CD14-positive monocyte (primary cell): ENCODE results near the gene FBLL1. TPM values are rescaled to one million over a fixed set of nuclear protein-coding genes. Genes with fewer than 3 reads are reported as not detected.

Experiments used
- DNase-seq, 3 donors: peaks; one replicate each; pipeline ENCODE4 v3.0.0-alpha.2; 2011 to 2022
- H2AFZ ChIP-seq: 2 replicates; pipeline ENCODE4 v1.6.0; 2012; ENCODE audit warnings: mild to moderate bottlenecking, low read depth, low read length, inconsistent platforms; ENCODE audit not compliant: insufficient read depth, poor library complexity, severe bottlenecking
- H3K27ac ChIP-seq, 2 donors: 1 replicate in 1 of 2; 2 replicates in 1 of 2; pipeline ENCODE4 v1.5.1; 2012 to 2013; ENCODE audit warnings: low read length in 2 of 2, control low read depth in 1 of 2, inconsistent platforms in 1 of 2, low read depth in 1 of 2, mild to moderate bottlenecking in 1 of 2
- H3K27me3 ChIP-seq, 2 donors: one replicate each; pipeline versions ENCODE4 v1.6.0 to v1.6.1; 2011 to 2013; ENCODE audit warnings: low read length in 2 of 2; ENCODE audit not compliant: control insufficient read depth in 2 of 2, insufficient read depth in 2 of 2
- H3K36me3 ChIP-seq, 2 donors: replicated peaks in 1 of 2; 1 replicate in 1 of 2; 2 replicates in 1 of 2; pipeline versions ENCODE4 v1.5.1 to v1.6.1; 2012 to 2013; ENCODE audit warnings: low read length in 2 of 2, control low read depth in 1 of 2, inconsistent platforms in 1 of 2, mild to moderate bottlenecking in 1 of 2; ENCODE audit not compliant: insufficient read depth in 2 of 2, control insufficient read depth in 1 of 2
- H3K4me1 ChIP-seq, 2 donors: 1 replicate in 1 of 2; 2 replicates in 1 of 2; pipeline versions ENCODE4 v1.5.1 to v1.6.1; 2012 to 2013; ENCODE audit warnings: low read length in 2 of 2, control low read depth in 1 of 2, inconsistent platforms in 1 of 2, mild to moderate bottlenecking in 1 of 2, moderate library complexity in 1 of 2; ENCODE audit not compliant: insufficient read depth in 2 of 2, control insufficient read depth in 1 of 2
- H3K4me2 ChIP-seq: replicated peaks from 2 replicates; pipeline ENCODE3; 2012; ENCODE audit warnings: low read length, moderate library complexity, mild to moderate bottlenecking; ENCODE audit not compliant: poor library complexity, severe bottlenecking; ENCODE audit errors: extremely low read depth
- H3K4me3 ChIP-seq, 3 experiments: fragments of 200-600 bp in 1 of 3; sonication (generic) in 1 of 3; replicated peaks in 1 of 3; 1 replicate in 2 of 3; 2 replicates in 1 of 3; pipeline ENCODE4 v1.5.1; 2011 to 2013; ENCODE audit warnings: low read length in 3 of 3, mild to moderate bottlenecking in 3 of 3, control low read depth in 2 of 3, low read depth in 2 of 3, inconsistent platforms in 1 of 3, moderate library complexity in 1 of 3
- H3K79me2 ChIP-seq: 2 replicates; pipeline ENCODE4 v1.6.0; 2012; ENCODE audit warnings: mild to moderate bottlenecking, control low read depth, inconsistent platforms, low read length, moderate library complexity; ENCODE audit not compliant: insufficient read depth
- H3K9ac ChIP-seq: 2 replicates; pipeline ENCODE4 v1.6.0; 2017; ENCODE audit warnings: low read length, mild to moderate bottlenecking; ENCODE audit not compliant: insufficient read depth, poor library complexity, severe bottlenecking
- H3K9me3 ChIP-seq, 2 donors: replicated peaks in 1 of 2; 1 replicate in 1 of 2; 2 replicates in 1 of 2; pipeline versions ENCODE4 v1.5.1 to v1.6.1; 2012 to 2013; ENCODE audit warnings: low read length in 2 of 2, control low read depth in 1 of 2; ENCODE audit not compliant: control insufficient read depth in 1 of 2, insufficient read depth in 1 of 2
- H4K20me1 ChIP-seq: 2 replicates; pipeline ENCODE4 v1.6.0; 2012; ENCODE audit warnings: mild to moderate bottlenecking, low read length, control low read depth, moderate library complexity; ENCODE audit not compliant: insufficient read depth
- H3K27ac Mint-ChIP-seq, 7 donors: one replicate each; pipeline ENCODE4 v1.8.0; 2020; ENCODE audit warnings: mild to moderate bottlenecking in 7 of 7, mixed read lengths in 7 of 7, moderate library complexity in 6 of 7, inconsistent platforms in 2 of 7
- H3K27me3 Mint-ChIP-seq, 3 donors: one replicate each; pipeline ENCODE4 v1.8.0; 2021 to 2022; ENCODE audit warnings: low read depth in 3 of 3, mild to moderate bottlenecking in 3 of 3, mixed read lengths in 3 of 3, moderate library complexity in 3 of 3, inconsistent platforms in 1 of 3
- H3K36me3 Mint-ChIP-seq, 2 donors: one replicate each; pipeline ENCODE4 v1.8.0; 2020; ENCODE audit warnings: mixed read lengths in 2 of 2, inconsistent platforms in 1 of 2, mild to moderate bottlenecking in 1 of 2
- H3K4me1 Mint-ChIP-seq: one replicate; pipeline ENCODE4 v1.8.0; 2020; ENCODE audit warnings: mild to moderate bottlenecking, mixed read lengths
- H3K4me3 Mint-ChIP-seq, 2 donors: one replicate each; pipeline ENCODE4 v1.8.0; 2020; ENCODE audit warnings: mild to moderate bottlenecking in 2 of 2, mixed read lengths in 2 of 2, moderate library complexity in 1 of 2
- H3K9me3 Mint-ChIP-seq, 7 donors: one replicate each; pipeline ENCODE4 v1.8.0; 2020 to 2022; ENCODE audit warnings: mixed read lengths in 7 of 7, mild to moderate bottlenecking in 6 of 7, moderate library complexity in 6 of 7, inconsistent platforms in 2 of 7
- CTCF ChIP-seq: fragments of 200-600 bp; IDR thresholded peaks from one replicate; pipeline ENCODE4 v1.8.0; 2022; ENCODE audit warnings: antibody characterized with exemption, mild to moderate bottlenecking
- WGBS: methylation state at CpG from one replicate; pipeline ENCODE4 v1.1.5; 2013; ENCODE audit warnings: missing lambda C conversion rate; ENCODE audit not compliant: insufficient coverage; 5-methylcytosine and 5-hydroxymethylcytosine counted together
- intact Hi-C, 2 donors: fragments of 100-400 bp; cut with micrococcal nuclease; formaldehyde crosslinking; loops; one replicate each; pipeline versions ENCODE4 v1.15.0 to v1.15.1; 2023
- polyA minus RNA-seq: library from RNA; depleted of rRNA, polyadenylated mRNA; stranded (reverse); fragments of >200 nt; gene quantifications from 2 replicates; pipeline ENCODE4 v1.2.3, GENCODE V29; 2012
- polyA plus RNA-seq, 3 donors: library from polyadenylated mRNA; depleted of rRNA in 1 of 3; unstranded in 2 of 3; stranded (reverse) in 1 of 3; fragments of 300-500 nt in 2 of 3; fragments of >200 nt in 1 of 3; fragmentation: Illumina TruSeq in 2 of 3; gene quantifications; 1 replicate in 2 of 3; 2 replicates in 1 of 3; pipeline ENCODE4 v1.2.3, GENCODE V29; 2012 to 2021
- total RNA-seq, 12 experiments: library from RNA in 1 of 12; stranded (reverse) in 1 of 12; fragments of 120-200 nt in 1 of 12; gene quantifications; one replicate each; pipeline ENCODE4 v1.2.4 and lab custom pipeline; 2013 to 2026; ENCODE audit warnings: mixed read lengths in 6 of 12, inconsistent platforms in 1 of 12

The FBLL1 gene
- total RNA-seq (2013): 0.04 TPM
- polyA plus RNA-seq (under 1 TPM in 1 of 3 donors, not detected in 2; 0.08 TPM), polyA minus RNA-seq (0.14 TPM in 1 of 2 replicates, not detected in the other), total RNA-seq (lab: John Stamatoyannopoulos, UW) (0 to 0.43 (median 0.06) reads per million in 11 experiments)

- Histone ChIP-seq H3K27me3 (peaks cover 31 to 40% of the 10 kb centered on the region in 2 donors), H3K9me3 (peaks cover 11 to 19% of the 10 kb centered on the region in 2 donors), H2AFZ (no peak within 1 kb of the TSS), H3K79me2 (no peaks in the 10 kb centered on the region), H3K4me2 (peak within 1 kb of the TSS; percentile 46), H4K20me1 (no peaks in the 10 kb centered on the region), H3K4me1 (no peaks in the 10 kb centered on the region), H3K36me3 (peaks cover 0 to 6% of the 10 kb centered on the region in 2 donors), H3K9ac (no peak within 1 kb of the TSS), H3K27ac (no peak within 1 kb of the TSS), H3K4me3 (peak within 1 kb of the TSS in 1 of 3 experiments; percentile 40)
- DNase-seq: no peak
- Mint-ChIP-seq H3K9me3 (peaks cover 7 to 20% (median 16%) of the 10 kb centered on the region in 7 donors), H3K4me1 (peaks cover 10% of the 10 kb centered on the region), H3K36me3 (peaks cover 0 to 22% of the 10 kb centered on the region in 2 donors), H3K27ac (no peak within 1 kb of the TSS), H3K27me3 (peaks cover 40 to 53% (median 50%) of the 10 kb centered on the region in 3 donors), H3K4me3 (peak within 1 kb of the TSS; percentile 27 to 84)
- no peak for TF ChIP-seq CTCF
- 15% methylated on average over 31 of the region's 38 CpGs for WGBS
- intact Hi-C loops: no loop called here
Observed at GRCh38 chr5:168528521-168529373, at the start of gene FBLL1. Gene FBLL1, plus strand, starts transcription at chr5:168529305. Its CDS starts 200 bp downstream, at chr5:168529505.

GRCh38 chr5:168480601-168481000 is 48.5 kb upstream of the FBLL1 start:
- DNase-seq: no peak
- no peak overlapping the region for H3K27ac ChIP-seq
- Mint-ChIP-seq H3K4me3 (no peak overlapping the region), H3K27ac (no peak overlapping the region), H3K9me3 (peaks cover 0 to 3% (median 0%) of the 10 kb centered on the region in 7 donors), H3K36me3 (no peaks in the 10 kb centered on the region), H3K27me3 (peaks cover 2 to 12% (median 4%) of the 10 kb centered on the region in 3 donors), H3K4me1 (no peaks in the 10 kb centered on the region)
- no peak overlapping the region for H2AFZ ChIP-seq
- no peaks in the 10 kb centered on the region for H3K79me2 ChIP-seq
- H3K4me3 ChIP-seq: no peak overlapping the region
- H3K4me1 ChIP-seq: no peaks in the 10 kb centered on the region
- no peaks in the 10 kb centered on the region for H3K9me3 ChIP-seq
- TF ChIP-seq CTCF: no peak
- 67% methylated on average over 1 of the region's 3 CpGs for whole genome bisulfite sequencing
- H3K9ac ChIP-seq: no peak overlapping the region
- H4K20me1 ChIP-seq: no peaks in the 10 kb centered on the region
- H3K36me3 ChIP-seq: no peaks in the 10 kb centered on the region
- H3K4me2 ChIP-seq: no peak overlapping the region
- intact Hi-C loops: no loop called here
- no peaks in the 10 kb centered on the region for H3K27me3 ChIP-seq
